CD4-positive, alpha-beta memory T cell (primary cell): Measurements from ENCODE around the gene CGB3. TPM values are rescaled to one million over a fixed set of nuclear protein-coding genes. Genes with fewer than 3 reads are reported as not detected.

ENCODE experiments used
- CTCF ChIA-PET: fragments of 350-600 bp; sonication (Branson Sonifier 250); formaldehyde crosslinking; loops from one replicate; lab custom pipeline; 2021; ENCODE audit warnings: inconsistent platforms; ENCODE audit not compliant: partially characterized antibody; lab: Charles Lee
- POLR2A ChIA-PET: fragments of 350-600 bp; sonication (Branson Sonifier 250); formaldehyde crosslinking; loops from one replicate; lab custom pipeline; 2021; ENCODE audit not compliant: partially characterized antibody; lab: Charles Lee
- DNase-seq, 5 donors: peaks; one replicate each; pipeline versions ENCODE4 v3.0.0 to v3.0.0-alpha.2; 2020 to 2022; ENCODE audit warnings: mixed read lengths in 1 of 5
- H3K27ac ChIP-seq: one replicate; pipeline ENCODE4 v1.7.0; 2013; ENCODE audit warnings: low read depth, low read length
- H3K27me3 ChIP-seq: 2 replicates; pipeline ENCODE4 v1.7.0; 2013; ENCODE audit warnings: mild to moderate bottlenecking, low read length, moderate library complexity; ENCODE audit not compliant: insufficient read depth
- H3K36me3 ChIP-seq: 2 replicates; pipeline ENCODE4 v1.7.0; 2013; ENCODE audit warnings: mild to moderate bottlenecking, low read length, moderate library complexity; ENCODE audit not compliant: insufficient read depth
- H3K4me1 ChIP-seq: 2 replicates; pipeline ENCODE4 v1.7.0; 2013; ENCODE audit warnings: mild to moderate bottlenecking, low read length, moderate library complexity; ENCODE audit not compliant: insufficient read depth
- H3K4me3 ChIP-seq, 2 donors: one replicate each; pipeline ENCODE4 v1.7.0; 2013; ENCODE audit warnings: low read length in 2 of 2, mild to moderate bottlenecking in 1 of 2
- H3K9me3 ChIP-seq, 2 donors: one replicate each; pipeline ENCODE4 v1.7.0; 2013; ENCODE audit warnings: low read length in 2 of 2, control low read depth in 1 of 2; ENCODE audit not compliant: control insufficient read depth in 1 of 2
- H3K27ac Mint-ChIP-seq, 7 donors: one replicate each; pipeline ENCODE4 v1.8.0; 2020 to 2021; ENCODE audit warnings: mixed read lengths in 7 of 7, mild to moderate bottlenecking in 6 of 7, inconsistent platforms in 3 of 7, moderate library complexity in 3 of 7
- H3K27me3 Mint-ChIP-seq, 2 donors: one replicate each; pipeline ENCODE4 v1.8.0; 2020 to 2021; ENCODE audit warnings: mixed read lengths in 2 of 2
- H3K36me3 Mint-ChIP-seq, 2 donors: one replicate each; pipeline ENCODE4 v1.8.0; 2020 to 2021; ENCODE audit warnings: mixed read lengths in 2 of 2, inconsistent platforms in 1 of 2, mild to moderate bottlenecking in 1 of 2
- H3K4me1 Mint-ChIP-seq, 4 donors: one replicate each; pipeline ENCODE4 v1.8.0; 2020 to 2021; ENCODE audit warnings: mixed read lengths in 4 of 4, mild to moderate bottlenecking in 1 of 4
- H3K4me3 Mint-ChIP-seq, 8 donors: one replicate each; pipeline ENCODE4 v1.8.0; 2020 to 2021; ENCODE audit warnings: mixed read lengths in 8 of 8, mild to moderate bottlenecking in 7 of 8, moderate library complexity in 6 of 8, inconsistent platforms in 3 of 8
- H3K9me3 Mint-ChIP-seq, 8 donors: one replicate each; pipeline ENCODE4 v1.8.0; 2020 to 2021; ENCODE audit warnings: mixed read lengths in 8 of 8, mild to moderate bottlenecking in 5 of 8, inconsistent platforms in 3 of 8, moderate library complexity in 1 of 8
- intact Hi-C: fragments of 100-400 bp; cut with micrococcal nuclease; formaldehyde crosslinking; loops from one replicate; pipeline ENCODE4 v1.15.1; 2023
- polyA plus RNA-seq, 2 donors: library from polyadenylated mRNA; unstranded; fragments of 300-500 nt; fragmentation: Illumina TruSeq; gene quantifications; one replicate each; pipeline ENCODE4 v1.2.3, GENCODE V29; 2021
- total RNA-seq, 2 experiments: library from RNA; stranded (reverse); gene quantifications; one replicate each; pipeline ENCODE4 v1.2.3, GENCODE V29; 2021

CGB3 gene
- total and polyA plus RNA-seq, 4 experiments from 2014 or later, result not detected

GRCh38 chr19:48994035-48994386 lies 30.1 kb downstream of the CGB3 start:
- DNase-seq, result no peak
- Mint-ChIP-seq H3K9me3 (no peaks in the 10 kb centered on the region), H3K27me3 (no peaks in the 10 kb centered on the region), H3K36me3 (peaks cover 4 to 15% of the 10 kb centered on the region in 2 donors), H3K27ac (peak overlapping the region; percentile 84 to 99 (median 98)), H3K4me1 (peaks cover 23 to 56% (median 31%) of the 10 kb centered on the region in 4 donors), H3K4me3 (peak overlapping the region; percentile 90 to 98 (median 96))
- H3K4me1 ChIP-seq, result peaks cover 30% of the 10 kb centered on the region
- H3K27ac ChIP-seq, result peak overlapping the region; percentile 82
- ChIA-PET CTCF (interaction anchor here (0.7 to 2.4 kb wide), 37 partner anchors 8 to 782 kb away, joined by 3 to 21 read pairs (median 5); partner anchors contain the start of genes BAX, FTL, LIN7B and NUCB1), POLR2A (interaction anchor here (0.7 to 4.1 kb wide), 25 partner anchors 9 to 819 kb away, joined by 3 to 68 read pairs (median 5); partner anchors contain the start of genes BAX, CA11, CGB7 and FTL)
- no peaks in the 10 kb centered on the region for H3K27me3 ChIP-seq
- intact Hi-C loops, result loop anchor here (5.0 to 10.0 kb wide), 2 partner anchors 61 to 357 kb away; partner anchors contain the start of genes CGB7 and DBP
- H3K9me3 ChIP-seq, result no peaks in the 10 kb centered on the region
- peak overlapping the region; percentile 80 to 91 for H3K4me3 ChIP-seq
- no peaks in the 10 kb centered on the region for H3K36me3 ChIP-seq

DNA sequence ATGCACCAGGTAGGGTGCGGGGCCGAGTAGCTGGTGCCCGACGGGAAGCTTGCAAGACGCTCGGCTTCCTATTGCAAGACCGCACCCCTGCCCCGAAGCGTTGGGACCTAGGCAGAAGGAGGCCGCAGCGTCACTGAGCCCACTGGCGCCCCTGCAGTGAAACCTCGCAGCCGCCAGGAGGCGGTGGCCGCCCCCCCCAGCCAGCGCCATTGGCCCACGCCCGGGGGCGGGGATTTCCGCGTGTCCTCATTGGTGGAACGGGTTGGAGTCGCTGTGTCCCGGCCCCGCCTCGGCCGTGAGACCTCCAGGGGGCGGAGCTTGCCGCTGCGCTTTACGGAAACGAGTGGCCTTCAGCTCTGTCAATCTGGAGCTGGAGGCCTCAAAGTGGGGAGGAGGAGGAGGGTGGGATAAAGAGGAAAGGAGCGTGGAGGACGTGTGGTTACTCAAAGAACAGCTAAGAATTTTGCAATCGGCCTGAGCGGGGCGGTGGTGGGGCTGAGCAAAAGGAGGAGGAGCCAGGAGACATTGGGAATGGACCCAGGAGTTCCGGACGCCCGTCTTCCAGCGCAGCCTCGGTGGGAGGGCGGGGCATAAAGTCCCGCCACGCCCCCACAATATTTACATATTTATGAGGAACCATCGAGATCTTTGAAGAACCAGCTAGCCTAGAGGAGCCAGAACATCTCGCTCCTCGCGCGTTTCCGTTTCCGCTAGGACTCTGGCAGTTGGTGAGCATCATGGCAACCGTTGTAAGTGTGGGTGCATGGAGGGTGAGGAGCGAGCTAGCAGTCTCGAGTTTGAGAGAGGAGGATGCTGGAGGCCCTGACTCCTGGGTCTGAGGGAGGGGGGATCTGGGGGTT lies 30.7 kb downstream of the CGB3 start, which contains the start of the genes GYS1 and RUVBL2:
Gene GYS1, minus strand, starts transcription at position 135 of the 860 bp plus-strand sequence. CDS start 197 bp downstream, outside the sequence.
Gene RUVBL2, plus strand, starts transcription at position 713 of the 860 bp plus-strand sequence. Its CDS starts 25 bp downstream, at position 738.
- H3K9me3 Mint-ChIP-seq, result no peaks in the 10 kb centered on the region
- intact Hi-C loops, result loop anchor here (1.0 to 10.0 kb wide), 10 partner anchors 25 to 647 kb away; partner anchors contain the start of genes C19orf73, CGB7, DBP and PPFIA3
- H3K36me3 ChIP-seq, result no peaks in the 10 kb centered on the region
- peak; percentile 99 to 100 (median 99) for DNase-seq
- peak within 1 kb of the TSS; percentile 91 to 98 for H3K4me3 ChIP-seq
- H3K27me3 ChIP-seq, result no peaks in the 10 kb centered on the region
- ChIA-PET CTCF (interaction anchor here (0.6 to 2.4 kb wide), 53 partner anchors 9 to 783 kb away, joined by 3 to 21 read pairs (median 4); partner anchors contain the start of genes BAX, CA11, FTL and HSD17B14), POLR2A (interaction anchor here (0.7 to 4.1 kb wide), 36 partner anchors 9 to 820 kb away, joined by 3 to 68 read pairs (median 4); partner anchors contain the start of genes BAX, CA11, CGB7 and DHDH)
- peak within 1 kb of the TSS; percentile 90 to 98 (median 96) for H3K4me3 Mint-ChIP-seq
- no peaks in the 10 kb centered on the region for H3K9me3 ChIP-seq
- H3K27ac ChIP-seq, result peak within 1 kb of the TSS; percentile 82
- H3K27ac Mint-ChIP-seq, result peak within 1 kb of the TSS; percentile 84 to 99 (median 98)
- H3K4me1 Mint-ChIP-seq, result peaks cover 23 to 56% (median 31%) of the 10 kb centered on the region in 4 donors
- no peaks in the 10 kb centered on the region for H3K27me3 Mint-ChIP-seq
- H3K36me3 Mint-ChIP-seq, result peaks cover 4 to 20% of the 10 kb centered on the region in 2 donors
- peaks cover 30% of the 10 kb centered on the region for H3K4me1 ChIP-seq

- H3K4me1 Mint-ChIP-seq, result peaks cover 26 to 51% (median 32%) of the 10 kb centered on the region in 4 donors
- intact Hi-C loops, result loop anchor here (1.0 to 10.0 kb wide), 10 partner anchors 26 to 648 kb away; partner anchors contain the start of genes C19orf73, CGB7, DBP and PPFIA3
- no peaks in the 10 kb centered on the region for H3K9me3 Mint-ChIP-seq
- Histone ChIP-seq H3K4me1 (peaks cover 30% of the 10 kb centered on the region), H3K27ac (peak overlapping the region; percentile 82), H3K27me3 (no peaks in the 10 kb centered on the region), H3K36me3 (no peaks in the 10 kb centered on the region), H3K4me3 (peak overlapping the region; percentile 91 to 98), H3K9me3 (no peaks in the 10 kb centered on the region)
- DNase-seq, result no peak
- ChIA-PET POLR2A (interaction anchor here (0.7 to 4.1 kb wide), 31 partner anchors 9 to 821 kb away, joined by 3 to 68 read pairs (median 4); partner anchors contain the start of genes BAX, CGB7, DHDH and FTL), CTCF (interaction anchor here (0.9 to 2.4 kb wide), 33 partner anchors 8 to 725 kb away, joined by 3 to 21 read pairs (median 5); partner anchors contain the start of genes BAX, CA11, FTL and HSD17B14)
- peaks cover 4 to 24% of the 10 kb centered on the region in 2 donors for H3K36me3 Mint-ChIP-seq
- H3K4me3 Mint-ChIP-seq, result peak overlapping the region; percentile 90 to 98 (median 96)
- peak overlapping the region; percentile 84 to 99 (median 95) for H3K27ac Mint-ChIP-seq
- H3K27me3 Mint-ChIP-seq, result no peaks in the 10 kb centered on the region
Measured at GRCh38 chr19:48992581-48993174, 31.5 kb downstream of the CGB3 start.

- H3K4me3 Mint-ChIP-seq, result peak overlapping the region; percentile 90 to 98 (median 96)
- H3K27me3 Mint-ChIP-seq, result no peaks in the 10 kb centered on the region
- H3K36me3 Mint-ChIP-seq, result peaks cover 4 to 26% of the 10 kb centered on the region in 2 donors
- peak overlapping the region; percentile 84 to 99 (median 95) for H3K27ac Mint-ChIP-seq
- intact Hi-C loops, result loop anchor here (2.0 to 10.0 kb wide), 6 partner anchors 63 to 649 kb away; partner anchors contain the start of genes C19orf73, CGB7, DBP and PPFIA3
- H3K4me1 Mint-ChIP-seq, result peaks cover 25 to 49% (median 32%) of the 10 kb centered on the region in 4 donors
- CTCF ChIA-PET, result interaction anchor here (0.7 to 2.4 kb wide), 12 partner anchors 8 to 253 kb away, joined by 3 to 21 read pairs (median 5); partner anchors contain the start of genes BAX and NUCB1
- H3K27ac ChIP-seq, result peak overlapping the region; percentile 82
- POLR2A ChIA-PET, result interaction anchor here (0.8 to 4.1 kb wide), 12 partner anchors 9 to 347 kb away, joined by 3 to 68 read pairs (median 10); partner anchors contain the start of genes BAX, DHDH, FTL and LHB
- peak overlapping the region; percentile 91 to 98 for H3K4me3 ChIP-seq
- H3K4me1 ChIP-seq, result peaks cover 30% of the 10 kb centered on the region
- H3K9me3 ChIP-seq, result no peaks in the 10 kb centered on the region
- no peaks in the 10 kb centered on the region for H3K36me3 ChIP-seq
- H3K27me3 ChIP-seq, result no peaks in the 10 kb centered on the region
- H3K9me3 Mint-ChIP-seq, result no peaks in the 10 kb centered on the region
- DNase-seq, result no peak
Measured at GRCh38 chr19:48991873-48992580, 32.1 kb downstream of the CGB3 start.

- no peak overlapping the region for H3K4me3 ChIP-seq
- Mint-ChIP-seq H3K36me3 (peaks cover 4 to 26% of the 10 kb centered on the region in 2 donors), H3K9me3 (no peaks in the 10 kb centered on the region), H3K4me3 (peak overlapping the region in 3 of 8 donors; percentile 26 to 56 (median 52)), H3K27me3 (no peaks in the 10 kb centered on the region), H3K4me1 (peaks cover 24 to 46% (median 32%) of the 10 kb centered on the region in 4 donors), H3K27ac (peak overlapping the region in 3 of 7 donors; percentile 39 to 72 (median 46))
- intact Hi-C loops, result loop anchor here (5.0 to 10.0 kb wide), 2 partner anchors 64 to 354 kb away; partner anchors contain the start of genes CGB7 and DBP
- H3K9me3 ChIP-seq, result no peaks in the 10 kb centered on the region
- POLR2A ChIA-PET, result interaction anchor here (2.9 to 4.1 kb wide), 3 partner anchors 21 to 117 kb away, joined by 12 to 68 read pairs (median 42); partner anchors contain the start of genes FTL and PPP1R15A
- no peaks in the 10 kb centered on the region for H3K36me3 ChIP-seq
- no peak for DNase-seq
- CTCF ChIA-PET, result interaction anchor here (1.4 kb wide), 2 partner anchors 9 to 20 kb away, joined by 4 read pairs; no protein-coding TSS in a partner anchor
- H3K27me3 ChIP-seq, result no peaks in the 10 kb centered on the region
- no peak overlapping the region for H3K27ac ChIP-seq
- peaks cover 30% of the 10 kb centered on the region for H3K4me1 ChIP-seq
Measured at GRCh38 chr19:48991011-48991609, 33.0 kb downstream of the CGB3 start.
